Posterior vena cava (tissue), 2 donors: ENCODE data around the gene HLTF. TPM values are rescaled to one million over a fixed set of nuclear protein-coding genes. Genes with fewer than 3 reads are reported as not detected.

ENCODE experiments used
- DNase-seq: peaks from one replicate; pipeline ENCODE4 v3.0.0-alpha.2; 2020; ENCODE audit warnings: low spot score
- intact Hi-C, 2 donors: fragments of 100-400 bp; cut with DNase I; formaldehyde crosslinking; loops; one replicate each; pipeline versions ENCODE4 v1.14.1 to v1.14.2; 2022 to 2023
- total RNA-seq, 2 donors: library from RNA; stranded (reverse); fragmentation: NEBNext Ultra II Directional; extraction: Animal tissue kit (Norgen Biotek cat#: 25700); gene quantifications; one replicate each; pipeline ENCODE4 v1.2.1, GENCODE V29; 2021
- donor health status: DM: yes; HTN: yes; CAD: no.
- donor health status: DM: yes; HTN: yes; CAD: no.

HLTF gene
- total RNA-seq, 2 donors from 2014 or later = 20.8 to 25.8 TPM

- intact Hi-C loops = no loop called here
- DNase-seq = no peak
These were observed 9.2 kb upstream of the HLTF start for GRCh38 chr3:149095487-149095886.

GRCh38 chr3:149091983-149092382, 5.7 kb upstream of the HLTF start:
- intact Hi-C loops = no loop called here
- no peak for DNase-seq

- intact Hi-C loops = no loop called here
These were observed 4.6 kb upstream of the HLTF start for GRCh38 chr3:149090907-149091306.

GRCh38 chr3:149090461-149090860, 4.1 kb upstream of the HLTF start:
- intact Hi-C loops = no loop called here
- DNase-seq = no peak

More at GRCh38 chr3:149090907-149091306, 4.6 kb upstream of the HLTF start:
- no peak for DNase-seq

- DNase-seq = no peak
- intact Hi-C loops = no loop called here
These were observed 3.1 kb upstream of the HLTF start for GRCh38 chr3:149089395-149089794.

GRCh38 chr3:149087208-149087607, 875 bp upstream of the HLTF start:
- DNase-seq = no peak
- intact Hi-C loops = no loop called here

GRCh38 chr3:149085828-149086231, 503 bp downstream of the HLTF start:
- DNase-seq = no peak
- intact Hi-C loops = no loop called here

- DNase-seq = no peak
- intact Hi-C loops = no loop called here
These were observed 4.6 kb downstream of the HLTF start for GRCh38 chr3:149081772-149082171.

- intact Hi-C loops = no loop called here
- DNase-seq = no peak
These were observed 5.6 kb downstream of the HLTF start for GRCh38 chr3:149080699-149081091.

- intact Hi-C loops = no loop called here
- no peak for DNase-seq
These were observed 6.2 kb downstream of the HLTF start for GRCh38 chr3:149080011-149080698.

GRCh38 chr3:149077628-149078027, 8.7 kb downstream of the HLTF start:
- DNase-seq = no peak
- intact Hi-C loops = no loop called here

- DNase-seq = no peak
- intact Hi-C loops = loop anchor here in 1 of 2 donors (1.0 kb wide), 1 partner anchor 23 kb away; no protein-coding TSS in a partner anchor
These were observed 18.4 kb downstream of the HLTF start for GRCh38 chr3:149067883-149068282.

GRCh38 chr3:149061776-149062175, 24.6 kb downstream of the HLTF start:
- no peak for DNase-seq
- intact Hi-C loops = no loop called here

GRCh38 chr3:149058602-149059001, 27.7 kb downstream of the HLTF start:
- intact Hi-C loops = no loop called here
- no peak for DNase-seq

- intact Hi-C loops = no loop called here
- DNase-seq = no peak
These were observed 28.1 kb downstream of the HLTF start for GRCh38 chr3:149058198-149058597.

- no peak for DNase-seq
- intact Hi-C loops = no loop called here
These were observed 30.8 kb downstream of the HLTF start for GRCh38 chr3:149055575-149055974.

GRCh38 chr3:149044339-149045083, 41.8 kb downstream of the HLTF start:
- DNase-seq = no peak
- intact Hi-C loops = loop anchor here in 1 of 2 donors (1.0 kb wide), 1 partner anchor 23 kb away; no protein-coding TSS in a partner anchor

- intact Hi-C loops = no loop called here
- no peak for DNase-seq
These were observed 43.4 kb downstream of the HLTF start for GRCh38 chr3:149042789-149043386.

GRCh38 chr3:149038322-149038721, 48.0 kb downstream of the HLTF start:
- intact Hi-C loops = no loop called here
- DNase-seq = no peak

GRCh38 chr3:149037684-149038083, 48.6 kb downstream of the HLTF start:
- intact Hi-C loops = no loop called here
- no peak for DNase-seq
